Stomach (tissue), 9 donors: ENCODE measurements around the gene RPL35A. TPM values are rescaled to one million over a fixed set of nuclear protein-coding genes. Genes with fewer than 3 reads are reported as not detected.
A peak's percentile ranks its signal among the peaks of the same experiment; 100 is the strongest.

Experiments
- DNase-seq, 2 donors: peaks; one replicate each; pipeline versions ENCODE4 v3.0.0 to v3.0.0-alpha.2; 2013 to 2019
- H3K27ac ChIP-seq, 5 donors: fragments of 200-600 bp in 4 of 5; sonication (generic) in 4 of 5; one replicate each; pipeline ENCODE4 v1.5.1; 2013 to 2019; ENCODE audit warnings: mild to moderate bottlenecking in 1 of 5, moderate library complexity in 1 of 5
- H3K27me3 ChIP-seq, 3 donors: fragments of 200-600 bp; sonication (generic); one replicate each; pipeline ENCODE4 v1.5.1; 2017 to 2019; ENCODE audit warnings: mixed run types in 1 of 3
- H3K36me3 ChIP-seq, 4 donors: fragments of 200-600 bp; sonication (generic); 1 replicate in 3 of 4; 2 replicates in 1 of 4; pipeline ENCODE4 v1.5.1; 2016 to 2019
- H3K4me1 ChIP-seq, 4 donors: fragments of 200-600 bp; sonication (generic); one replicate each; pipeline ENCODE4 v1.5.1; 2016 to 2019
- H3K4me3 ChIP-seq, 4 donors: fragments of 200-600 bp; sonication (generic) in 3 of 4; one replicate each; pipeline ENCODE4 v1.5.1; 2016 to 2019; ENCODE audit warnings: mild to moderate bottlenecking in 1 of 4
- H3K9me3 ChIP-seq, 4 donors: fragments of 200-600 bp; sonication (generic); one replicate each; pipeline ENCODE4 v1.5.1; 2016 to 2019
- CTCF ChIP-seq, 7 experiments: fragments of 450-650 bp in 4 of 7; fragments of 200-600 bp in 3 of 7; sonication (generic) in 3 of 7; IDR thresholded peaks; one replicate each; pipeline ENCODE4 v1.5.1; 2016 to 2019; ENCODE audit warnings: antibody characterized with exemption in 7 of 7, control low read depth in 2 of 7, mild to moderate bottlenecking in 1 of 7
- EP300 ChIP-seq: sonication (generic); formaldehyde crosslinking; IDR thresholded peaks from one replicate; pipeline ENCODE4 v1.6.1; 2017; ENCODE audit warnings: antibody characterized with exemption
- POLR2A ChIP-seq, 4 donors: fragments of 450-650 bp; IDR thresholded peaks; one replicate each; pipeline ENCODE4 v1.6.1; 2016; ENCODE audit warnings: antibody characterized with exemption in 4 of 4, control low read depth in 2 of 4, mild to moderate bottlenecking in 1 of 4, moderate library complexity in 1 of 4
- POLR2AphosphoS5 ChIP-seq, 3 donors: sonication (generic); formaldehyde crosslinking; IDR thresholded peaks; one replicate each; pipeline ENCODE4 v1.6.1; 2016; ENCODE audit warnings: antibody characterized with exemption in 3 of 3
- WGBS, 5 donors: extraction: QIAGEN DNeasy Blood & Tissue Kit in 3 of 5; methylation state at CpG; one replicate each; pipeline versions ENCODE4 v1.1.5 to v1.1.7; 2013 to 2018; 5-methylcytosine and 5-hydroxymethylcytosine counted together
- intact Hi-C: fragments of 100-400 bp; cut with DNase I; formaldehyde crosslinking; loops from one replicate; pipeline ENCODE4 v1.15.1; 2023; ENCODE audit warnings: low total_unique reads
- polyA plus RNA-seq, 3 donors: library from polyadenylated mRNA; stranded (reverse); fragments of 200-250 nt; gene quantifications; one replicate each; pipeline ENCODE4 v1.2.3, GENCODE V29; 2013
- total RNA-seq, 5 donors: library from RNA; depleted of rRNA; stranded (reverse); fragments of >200 nt; gene quantifications; one replicate each; pipeline versions ENCODE4 v1.1.0 to v1.2.3, GENCODE V29; 2014 to 2016
- donor health status: healthy with polysubstance abuse.
- donor health status: Bipolar disorder and iron deficiency.
- donor health status: healthy.

The RPL35A gene
- total and polyA plus RNA-seq, 8 donors: 30.4 to 2,972 (median 770) TPM

GRCh38 chr3:197953325-197953724, 3.3 kb downstream of the RPL35A start:
- H3K36me3 ChIP-seq: peaks cover 50 to 61% (median 60%) of the 10 kb centered on the region in 4 donors
- intact Hi-C loops: no loop called here
- no peak for DNase-seq
- H3K27me3 ChIP-seq: no peaks in the 10 kb centered on the region
- TF ChIP-seq EP300: no peak
- no peak for TF ChIP-seq POLR2AphosphoS5 (IDR thresholded peaks at IDR 0.05)
- no peak for TF ChIP-seq CTCF (IDR thresholded peaks at IDR 0.05)
- no peak for TF ChIP-seq POLR2A (IDR thresholded peaks at IDR 0.05)
- H3K9me3 ChIP-seq: no peaks in the 10 kb centered on the region
- H3K4me1 ChIP-seq: peaks cover 39 to 73% (median 58%) of the 10 kb centered on the region in 4 donors
- peak overlapping the region in 2 of 4 donors; percentile 56 to 62 for H3K4me3 ChIP-seq
- peak overlapping the region in 1 of 5 donors; percentile 37 for H3K27ac ChIP-seq
- WGBS, 5 donors: 53 to 66% (median 61%) methylated on average over 6 of the region's 6 CpGs

GRCh38 chr3:197953881-197954280, 3.9 kb downstream of the RPL35A start:
- Histone ChIP-seq H3K27ac (peak overlapping the region in 1 of 5 donors; percentile 37), H3K9me3 (no peaks in the 10 kb centered on the region), H3K4me3 (no peak overlapping the region), H3K4me1 (peaks cover 42 to 77% (median 62%) of the 10 kb centered on the region in 4 donors), H3K36me3 (peaks cover 50 to 61% (median 60%) of the 10 kb centered on the region in 4 donors), H3K27me3 (no peaks in the 10 kb centered on the region)
- intact Hi-C loops: no loop called here
- WGBS, 5 donors: 55 to 68% (median 61%) methylated on average over 7 of the region's 7 CpGs
- no peak for TF ChIP-seq EP300
- no peak for TF ChIP-seq POLR2AphosphoS5 (IDR thresholded peaks at IDR 0.05)
- TF ChIP-seq POLR2A (IDR thresholded peaks at IDR 0.05): no peak
- no peak for TF ChIP-seq CTCF (IDR thresholded peaks at IDR 0.05)
- DNase-seq: no peak

GRCh38 chr3:197955892-197956477, 6.0 kb downstream of the RPL35A start:
- peaks cover 47 to 81% (median 68%) of the 10 kb centered on the region in 4 donors for H3K4me1 ChIP-seq
- H3K4me3 ChIP-seq: no peak overlapping the region
- 87 to 98% (median 93%) methylated on average over 4 of the region's 4 CpGs for WGBS, 5 donors
- no peak for TF ChIP-seq EP300
- TF ChIP-seq CTCF (IDR thresholded peaks at IDR 0.05): no peak
- TF ChIP-seq POLR2AphosphoS5 (IDR thresholded peaks at IDR 0.05): no peak
- TF ChIP-seq POLR2A (IDR thresholded peaks at IDR 0.05): no peak
- no peak for DNase-seq
- H3K36me3 ChIP-seq: peaks cover 50 to 61% (median 60%) of the 10 kb centered on the region in 4 donors
- no peaks in the 10 kb centered on the region for H3K9me3 ChIP-seq
- no peaks in the 10 kb centered on the region for H3K27me3 ChIP-seq
- intact Hi-C loops: no loop called here
- no peak overlapping the region for H3K27ac ChIP-seq

GRCh38 chr3:197956626-197956988, 6.6 kb downstream of the RPL35A start:
- no peaks in the 10 kb centered on the region for H3K27me3 ChIP-seq
- TF ChIP-seq EP300 (no peak), POLR2A (IDR thresholded peaks at IDR 0.05) (no peak), CTCF (IDR thresholded peaks at IDR 0.05) (no peak), POLR2AphosphoS5 (IDR thresholded peaks at IDR 0.05) (no peak)
- H3K4me1 ChIP-seq: peaks cover 42 to 81% (median 67%) of the 10 kb centered on the region in 4 donors
- DNase-seq: no peak
- H3K36me3 ChIP-seq: peaks cover 49 to 56% (median 54%) of the 10 kb centered on the region in 4 donors
- intact Hi-C loops: no loop called here
- 86 to 100% (median 89%) methylated on average over 2 of the region's 2 CpGs for WGBS, 5 donors
- H3K27ac ChIP-seq: peak overlapping the region in 4 of 5 donors; percentile 67 to 89 (median 86)
- no peaks in the 10 kb centered on the region for H3K9me3 ChIP-seq
- H3K4me3 ChIP-seq: no peak overlapping the region
